ENCODE data around the gene MTA1. TPM values are rescaled to one million over a fixed set of nuclear protein-coding genes. Genes with fewer than 3 reads are reported as not detected.
A peak's percentile ranks its signal among the peaks of the same experiment; 100 is the strongest.

Gene MTA1
- total RNA-seq, 1 donor: 52.7 TPM

GRCh38 chr14:105411017-105411941 is 8.3 kb upstream of the MTA1 start:
- H3K4me3 ChIP-seq (ENCODE audit: low read depth, low read length): peak overlapping the region; percentile 40
- TF ChIP-seq CTCF (IDR thresholded peaks at IDR 0.05; ENCODE audit: insufficient read depth, low read depth, low read length): no peak
- peak; percentile 34 for DNase-seq (ENCODE audit: low read depth)

- no peak overlapping the region for H3K4me3 ChIP-seq (ENCODE audit: low read depth, low read length)
- DNase-seq (ENCODE audit: low read depth): no peak
- no peak for TF ChIP-seq CTCF (IDR thresholded peaks at IDR 0.05; ENCODE audit: insufficient read depth, low read depth, low read length)
Observed at GRCh38 chr14:105411985-105412770, 7.4 kb upstream of the MTA1 start.

- no peak for DNase-seq (ENCODE audit: low read depth)
- H3K4me3 ChIP-seq (ENCODE audit: low read depth, low read length): no peak overlapping the region
- no peak for TF ChIP-seq CTCF (IDR thresholded peaks at IDR 0.05; ENCODE audit: insufficient read depth, low read depth, low read length)
Observed at GRCh38 chr14:105412771-105413543, 6.7 kb upstream of the MTA1 start.

- H3K4me3 ChIP-seq (ENCODE audit: low read depth, low read length): no peak overlapping the region
- no peak for DNase-seq (ENCODE audit: low read depth)
- TF ChIP-seq CTCF (IDR thresholded peaks at IDR 0.05; ENCODE audit: insufficient read depth, low read depth, low read length): no peak
Observed at GRCh38 chr14:105413544-105413886, 6.1 kb upstream of the MTA1 start.

- TF ChIP-seq CTCF (IDR thresholded peaks at IDR 0.05; ENCODE audit: insufficient read depth, low read depth, low read length): peak; percentile 58
- H3K4me3 ChIP-seq (ENCODE audit: low read depth, low read length): peak overlapping the region; percentile 45
- peak; percentile 60 for DNase-seq (ENCODE audit: low read depth)
Observed at GRCh38 chr14:105414456-105415371, 4.9 kb upstream of the MTA1 start.
